H1 (cell line): Measurements from ENCODE around the gene BARX1. TPM values are rescaled to one million over a fixed set of nuclear protein-coding genes. Genes with fewer than 3 reads are reported as not detected.

Experiments used
- CTCF ChIA-PET: fragments of 300-600 bp; sonication (Branson Sonifier 250); formaldehyde crosslinking; loops from one replicate; lab custom pipeline; 2021; ENCODE audit not compliant: partially characterized antibody; lab: Charles Lee
- POLR2A ChIA-PET: fragments of 300-600 bp; sonication (Branson Sonifier 250); formaldehyde crosslinking; loops from one replicate; lab custom pipeline; 2021; ENCODE audit warnings: inconsistent platforms; ENCODE audit not compliant: partially characterized antibody; lab: Charles Lee
- DNase-seq, 2 experiments: peaks; one replicate each; pipeline versions ENCODE4 v3.0.0 to v3.0.0-alpha.2; 2010 to 2022; ENCODE audit warnings: low spot score in 2 of 2, low read depth in 1 of 2, mixed read lengths in 1 of 2
- FAIRE-seq: peaks from 2 replicates; lab custom pipeline; 2011; peaks lifted over from hg19 to GRCh38; lab: Jason Lieb, UNC
- H2AFZ ChIP-seq: 2 replicates; pipeline ENCODE4 v1.8.1; 2012; ENCODE audit warnings: low read length, inconsistent platforms
- H2AK5ac ChIP-seq: 2 replicates; pipeline ENCODE4 v1.6.1; 2013; ENCODE audit warnings: low read depth, low read length
- H2BK120ac ChIP-seq: replicated peaks from 2 replicates; pipeline ENCODE3; 2013; ENCODE audit warnings: low read depth, low read length, inconsistent platforms
- H2BK12ac ChIP-seq: 2 replicates; pipeline ENCODE4 v1.6.1; 2013; ENCODE audit warnings: low read depth, low read length
- H2BK15ac ChIP-seq: 2 replicates; pipeline ENCODE4 v1.6.1; 2013; ENCODE audit warnings: low read length
- H2BK20ac ChIP-seq: 2 replicates; pipeline ENCODE4 v1.6.1; 2013; ENCODE audit warnings: low read length
- H2BK5ac ChIP-seq: 2 replicates; pipeline ENCODE4 v1.6.1; 2013; ENCODE audit warnings: low read depth, low read length
- H3K14ac ChIP-seq: 2 replicates; pipeline ENCODE4 v1.6.1; 2013; ENCODE audit warnings: inconsistent platforms; ENCODE audit not compliant: insufficient read length
- H3K18ac ChIP-seq: 2 replicates; pipeline ENCODE4 v1.6.1; 2013; ENCODE audit warnings: low read length; ENCODE audit errors: extremely low read depth
- H3K23ac ChIP-seq: 2 replicates; pipeline ENCODE4 v1.6.1; 2013; ENCODE audit warnings: inconsistent platforms; ENCODE audit not compliant: insufficient read length
- H3K23me2 ChIP-seq: 2 replicates; pipeline ENCODE4 v1.6.1; 2013; ENCODE audit warnings: low read depth, low read length
- H3K27ac ChIP-seq: 2 replicates; pipeline ENCODE4 v1.6.1; 2011; ENCODE audit warnings: low read depth, low read length, inconsistent platforms
- H3K27me3 ChIP-seq, 4 experiments: replicated peaks in 1 of 4; 1 replicate in 1 of 4; 2 replicates in 3 of 4; pipeline versions ENCODE4 v1.6.1 to v1.8.1; 2011 to 2013; ENCODE audit warnings: low read length in 3 of 4, mild to moderate bottlenecking in 3 of 4, inconsistent platforms in 2 of 4, mixed read lengths in 2 of 4, moderate library complexity in 1 of 4; ENCODE audit not compliant: control insufficient read depth in 3 of 4, insufficient read depth in 3 of 4; ENCODE audit errors: extremely low read depth in 1 of 4
- H3K36me3 ChIP-seq, 4 experiments: 2 replicates each; pipeline versions ENCODE4 v1.6.1 to v1.8.1; 2011 to 2013; ENCODE audit warnings: mild to moderate bottlenecking in 4 of 4, low read length in 3 of 4, moderate library complexity in 2 of 4, control low read depth in 1 of 4, inconsistent platforms in 1 of 4; ENCODE audit not compliant: insufficient read depth in 4 of 4, control insufficient read depth in 2 of 4
- H3K4ac ChIP-seq: replicated peaks from 2 replicates; pipeline ENCODE3; 2013; ENCODE audit warnings: low read length, low read depth, mixed read lengths, inconsistent platforms; ENCODE audit not compliant: insufficient read length
- H3K4me1 ChIP-seq, 4 experiments: replicated peaks in 1 of 4; 1 replicate in 1 of 4; 2 replicates in 3 of 4; pipeline versions ENCODE4 v1.6.1 to v1.8.1; 2011 to 2013; ENCODE audit warnings: low read length in 3 of 4, inconsistent platforms in 2 of 4, mixed read lengths in 1 of 4; ENCODE audit not compliant: insufficient read depth in 4 of 4, control insufficient read depth in 3 of 4
- H3K4me2 ChIP-seq, 2 experiments: 2 replicates each; pipeline versions ENCODE4 v1.6.1 to v1.8.1; 2011 to 2013; ENCODE audit warnings: low read depth in 2 of 2, low read length in 2 of 2, control low read depth in 1 of 2, inconsistent platforms in 1 of 2, mild to moderate bottlenecking in 1 of 2; ENCODE audit not compliant: insufficient read depth in 1 of 2
- H3K4me3 ChIP-seq, 4 experiments: fragments of 200-600, 300-600 bp in 1 of 4; sonication (generic), shearing (Covaris generic), sonication (Bioruptor Twin) in 1 of 4; 2 replicates each; pipeline versions ENCODE4 v1.5.1 to v1.8.1; 2011 to 2016; ENCODE audit warnings: low read length in 4 of 4, low read depth in 3 of 4, control low read depth in 2 of 4, inconsistent platforms in 2 of 4, mild to moderate bottlenecking in 2 of 4, mixed read lengths in 1 of 4, moderate library complexity in 1 of 4; ENCODE audit not compliant: insufficient read depth in 2 of 4; ENCODE audit errors: extremely low read depth in 1 of 4
- H3K56ac ChIP-seq: replicated peaks from 2 replicates; pipeline ENCODE3; 2013; ENCODE audit warnings: low read depth, mild to moderate bottlenecking, mixed read lengths, low read length, inconsistent platforms; ENCODE audit not compliant: insufficient read length
- H3K79me1 ChIP-seq: 2 replicates; pipeline ENCODE4 v1.6.1; 2013; ENCODE audit warnings: low read depth, low read length, control low read depth
- H3K79me2 ChIP-seq, 2 experiments: 2 replicates each; pipeline versions ENCODE4 v1.6.1 to v1.8.1; 2012 to 2013; ENCODE audit warnings: low read length in 2 of 2, mild to moderate bottlenecking in 2 of 2, inconsistent platforms in 1 of 2; ENCODE audit not compliant: insufficient read depth in 2 of 2, control insufficient read depth in 1 of 2
- H3K9ac ChIP-seq, 4 experiments: replicated peaks in 1 of 4; 1 replicate in 1 of 4; 2 replicates in 3 of 4; pipeline versions ENCODE4 v1.6.1 to v1.8.1; 2011 to 2013; ENCODE audit warnings: low read depth in 3 of 4, low read length in 3 of 4, control low read depth in 2 of 4, mild to moderate bottlenecking in 2 of 4, moderate library complexity in 2 of 4, inconsistent platforms in 1 of 4; ENCODE audit errors: extremely low read depth in 1 of 4
- H3K9me3 ChIP-seq, 2 experiments: 2 replicates each; pipeline versions ENCODE4 v1.6.1 to v1.8.1; 2012 to 2013; ENCODE audit warnings: mild to moderate bottlenecking in 2 of 2, moderate library complexity in 2 of 2, control low read depth in 1 of 2, inconsistent platforms in 1 of 2, low read depth in 1 of 2, low read length in 1 of 2, mixed read lengths in 1 of 2; ENCODE audit not compliant: insufficient read depth in 2 of 2
- H4K20me1 ChIP-seq, 2 experiments: replicated peaks in 1 of 2; 2 replicates each; pipeline versions ENCODE3 to v1.8.1; 2011 to 2013; ENCODE audit warnings: inconsistent platforms in 2 of 2, low read length in 2 of 2, mild to moderate bottlenecking in 1 of 2; ENCODE audit not compliant: insufficient read depth in 2 of 2, control insufficient read depth in 1 of 2
- H4K5ac ChIP-seq: 2 replicates; pipeline ENCODE4 v1.6.1; 2013; ENCODE audit warnings: low read length, low read depth, mixed read lengths, inconsistent platforms; ENCODE audit not compliant: insufficient read length
- H4K8ac ChIP-seq: 2 replicates; pipeline ENCODE4 v1.8.0; 2013; ENCODE audit warnings: mild to moderate bottlenecking, moderate library complexity, low read length, inconsistent platforms; ENCODE audit not compliant: insufficient read depth; ENCODE audit errors: extremely low read depth
- H4K91ac ChIP-seq: replicated peaks from 2 replicates; pipeline ENCODE3; 2013; ENCODE audit warnings: low read length, mixed read lengths, inconsistent platforms; ENCODE audit not compliant: insufficient read length
- ASH2L ChIP-seq: fragments of 200-600, 300-600 bp; sonication (generic); IDR thresholded peaks from one replicate; pipeline ENCODE4 v1.7.1; 2017; ENCODE audit warnings: low read length
- BCL11A ChIP-seq, 2 experiments: IDR thresholded peaks; one replicate each; pipeline ENCODE4 v1.6.1; 2011; ENCODE audit warnings: low read depth in 2 of 2, low read length in 2 of 2, mild to moderate bottlenecking in 2 of 2
- CHD1 ChIP-seq: IDR thresholded peaks from 2 replicates; pipeline ENCODE4 v1.6.1; 2012; ENCODE audit warnings: low read depth, low read length, improper control_type of control experiment
- EZH2 ChIP-seq: fragments of 200-600 bp; sonication (generic); IDR thresholded peaks from 2 replicates; pipeline ENCODE4 v1.7.1; 2012; ENCODE audit warnings: low read depth, mild to moderate bottlenecking, moderate library complexity, low read length, inconsistent platforms; ENCODE audit not compliant: severe bottlenecking
- FOSL1 ChIP-seq: IDR thresholded peaks from 2 replicates; pipeline ENCODE4 v1.6.1; 2011; ENCODE audit warnings: mild to moderate bottlenecking, low read depth, low read length, moderate library complexity; ENCODE audit not compliant: insufficient read depth
- KDM1A ChIP-seq: fragments of 200-600, 300-600 bp; sonication (generic); IDR thresholded peaks from 2 replicates; pipeline ENCODE4 v1.7.1; 2016; ENCODE audit warnings: mild to moderate bottlenecking, low read length, borderline replicate concordance
- MAFK ChIP-seq: IDR thresholded peaks from 2 replicates; pipeline ENCODE4 v1.6.1; 2012; ENCODE audit warnings: low read depth, mild to moderate bottlenecking, improper control_type of control experiment, low read length
- POLR2A ChIP-seq, 2 experiments: IDR thresholded peaks; 1 replicate in 1 of 2; 2 replicates in 1 of 2; pipeline ENCODE4 v1.6.1; 2011; ENCODE audit warnings: low read depth in 2 of 2, low read length in 2 of 2, mild to moderate bottlenecking in 2 of 2; ENCODE audit errors: control extremely low read depth in 1 of 2
- RAD21 ChIP-seq, 2 experiments: IDR thresholded peaks in 1 of 2; conservative IDR thresholded peaks in 1 of 2; 2 replicates each; pipeline ENCODE4 v1.6.1; 2011; ENCODE audit warnings: low read depth in 2 of 2, low read length in 2 of 2, improper control_type of control experiment in 1 of 2, inconsistent platforms in 1 of 2, mild to moderate bottlenecking in 1 of 2, moderate library complexity in 1 of 2
- SAP30 ChIP-seq: fragments of 300-600 bp; sonication (generic); IDR thresholded peaks from 2 replicates; pipeline ENCODE4 v1.7.1; 2012; ENCODE audit warnings: low read length, moderate library complexity, mild to moderate bottlenecking, inconsistent platforms; ENCODE audit not compliant: insufficient read depth, insufficient replicate concordance
- SRF ChIP-seq: IDR thresholded peaks from 2 replicates; pipeline ENCODE4 v1.6.1; 2011; ENCODE audit warnings: mild to moderate bottlenecking, low read depth, low read length, moderate library complexity
- YY1 ChIP-seq: IDR thresholded peaks from 2 replicates; pipeline ENCODE4 v1.6.1; 2011; ENCODE audit warnings: low read depth, mild to moderate bottlenecking, low read length
- WGBS, 2 experiments: shearing (Covaris generic) in 1 of 2; methylation state at CpG; one replicate each; pipeline versions ENCODE4 v1.1.6 to v1.1.7; 2013 to 2015; ENCODE audit warnings: low lambda C conversion rate in 2 of 2, mixed read lengths in 2 of 2, inconsistent platforms in 1 of 2, low coverage in 1 of 2, missing lambda C conversion rate in 1 of 2; ENCODE audit not compliant: insufficient replicate concordance in 2 of 2, insufficient coverage in 1 of 2, insufficient read length in 1 of 2; ENCODE audit errors: extremely low coverage in 1 of 2, missing lambda C conversion rate in 1 of 2; 5-methylcytosine and 5-hydroxymethylcytosine counted together
- polyA plus RNA-seq, 7 experiments: library from polyadenylated mRNA; depleted of rRNA in 3 of 7; stranded (reverse) in 5 of 7; unstranded in 2 of 7; fragments of >200 nt in 5 of 7; fragments of 200-250 nt in 2 of 7; gene quantifications; 1 replicate in 5 of 7; 2 replicates in 1 of 7; 4 replicates in 1 of 7; pipeline versions ENCODE4 v1.2.1 to v1.2.3, GENCODE V29; 2011 to 2013; ENCODE audit warnings: missing spikeins in 2 of 7, mixed read lengths in 2 of 7
- total RNA-seq: library from RNA; stranded (reverse); fragmentation: NEBNext Ultra II Directional; extraction: Animal tissue kit (Norgen Biotek cat#: 25700); gene quantifications from 2 replicates; pipeline ENCODE4 v1.2.1, GENCODE V29; 2021
- TF ChIP-seq, protein P1 (sequence below): IDR thresholded peaks from 2 replicates; pipeline ENCODE4 v1.6.1; 2011; ENCODE audit warnings: low read depth, mild to moderate bottlenecking, low read length; ENCODE audit not compliant: insufficient read depth

The BARX1 gene
- total and polyA plus RNA-seq, 2 of the 8 experiments (the other 6 are each of a cell fraction or from before 2014, with no cell fraction given): 0.79 to 2.6 TPM

DNA sequence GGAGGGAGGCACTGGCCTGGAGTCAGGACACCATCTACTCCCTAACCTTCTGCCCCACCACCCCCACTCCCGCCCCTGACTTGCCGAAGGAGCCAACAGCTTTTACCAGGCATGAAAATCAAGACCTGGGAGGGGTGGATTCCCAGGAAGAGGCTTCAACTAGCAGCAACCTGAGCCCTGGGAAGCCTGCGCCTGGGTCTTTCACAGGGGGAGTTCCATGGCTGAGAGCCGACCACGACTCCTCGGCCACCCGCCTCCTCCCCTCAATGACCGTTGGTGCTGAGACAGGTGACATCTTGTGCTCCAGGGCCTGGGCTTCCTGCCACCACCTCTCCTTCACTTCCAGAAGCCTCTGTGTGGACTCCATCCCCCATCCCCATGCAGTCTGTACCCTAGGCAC is 37.1 kb downstream of the BARX1 start:
- no peaks in the 10 kb centered on the region for H3K79me2 ChIP-seq
- no peak overlapping the region for H3K27ac ChIP-seq
- H2BK12ac ChIP-seq: no peak overlapping the region
- H3K56ac ChIP-seq: no peak overlapping the region
- H3K27me3 ChIP-seq: no peaks in the 10 kb centered on the region; a peak in 1 of 7 replicates
- DNase-seq (no peak), FAIRE-seq (no peak)
- no peak overlapping the region for H4K8ac ChIP-seq
- no peak overlapping the region for H3K23ac ChIP-seq
- H2AK5ac ChIP-seq: no peak overlapping the region
- no peak overlapping the region for H4K5ac ChIP-seq
- no peak overlapping the region for H2BK20ac ChIP-seq
- no peak overlapping the region for H2BK5ac ChIP-seq
- H3K23me2 ChIP-seq: peaks cover 3% of the 10 kb centered on the region; the same call in 1 of the 2 replicates
- no peak overlapping the region for H3K9ac ChIP-seq
- H2AFZ ChIP-seq: no peak overlapping the region
- H4K20me1 ChIP-seq: peaks cover 0 to 3% of the 10 kb centered on the region in 2 experiments
- H3K9me3 ChIP-seq: no peaks in the 10 kb centered on the region
- H3K4ac ChIP-seq: no peak overlapping the region
- no peak overlapping the region for H3K4me2 ChIP-seq
- peaks cover 0 to 2% (median 0%) of the 10 kb centered on the region in 4 experiments; a peak in 1 of 7 replicates for H3K4me1 ChIP-seq
- H3K79me1 ChIP-seq: no peaks in the 10 kb centered on the region
- no peak overlapping the region for H3K18ac ChIP-seq
- H3K36me3 ChIP-seq: no peaks in the 10 kb centered on the region
- H3K4me3 ChIP-seq: no peak overlapping the region
- no peak overlapping the region for H2BK15ac ChIP-seq
- CTCF ChIA-PET: interaction anchor here (0.8 to 1.8 kb wide), 3 partner anchors 26 to 97 kb away, joined by 3 to 5 read pairs (median 5); no protein-coding TSS in a partner anchor
- TF ChIP-seq CHD1: no peak
- no peak for TF ChIP-seq BCL11A (IDR thresholded peaks at IDR 0.05; ENCODE audit: low read depth in 2 of 2, low read length in 2 of 2)
- TF ChIP-seq RAD21 (IDR thresholded peaks at IDR 0.05 in 1 of 2, conservative IDR thresholded peaks at IDR 0.05 in 1 of 2; ENCODE audit: low read depth in 2 of 2, low read length in 2 of 2): no peak
- no peak for TF ChIP-seq EZH2
- TF ChIP-seq MAFK: no peak
- TF ChIP-seq, protein P1, sequence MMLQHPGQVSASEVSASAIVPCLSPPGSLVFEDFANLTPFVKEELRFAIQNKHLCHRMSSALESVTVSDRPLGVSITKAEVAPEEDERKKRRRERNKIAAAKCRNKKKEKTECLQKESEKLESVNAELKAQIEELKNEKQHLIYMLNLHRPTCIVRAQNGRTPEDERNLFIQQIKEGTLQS: no peak
- no peak for TF ChIP-seq SAP30
- no peak for TF ChIP-seq SRF
- TF ChIP-seq YY1: no peak
- TF ChIP-seq FOSL1: no peak
- TF ChIP-seq KDM1A: no peak
- no peak for TF ChIP-seq POLR2A (IDR thresholded peaks at IDR 0.05; ENCODE audit: control extremely low read depth in 1 of 2, low read depth in 2 of 2, low read length in 2 of 2)
- TF ChIP-seq ASH2L: no peak
- TF ChIP-seq, all 59 proteins: peak for 0
- WGBS, 2 experiments: 70% methylated on average over 8 of the region's 8 CpGs; no CpG with 5 or more reads in 1 of the 2 experiments
- no peak overlapping the region for H4K91ac ChIP-seq
- POLR2A ChIA-PET: no interaction called here
- no peak overlapping the region for H3K14ac ChIP-seq
- no peak overlapping the region for H2BK120ac ChIP-seq
